GM12891 (cell line): ENCODE data around the gene SLC12A7.

ENCODE experiments used
- DNase-seq: peaks from one replicate; pipeline ENCODE4 v3.0.0; 2011; ENCODE audit warnings: low spot score; ENCODE audit not compliant: insufficient read length
- FAIRE-seq: peaks from 2 replicates; lab custom pipeline; 2011; peaks lifted over from hg19 to GRCh38; lab: Jason Lieb, UNC
- PAX5 ChIP-seq: IDR thresholded peaks from 2 replicates; pipeline ENCODE4 v1.6.1; 2011; ENCODE audit warnings: low read length, moderate library complexity, mild to moderate bottlenecking; ENCODE audit not compliant: insufficient read depth, severe bottlenecking
- POLR2A ChIP-seq: IDR thresholded peaks from 2 replicates; pipeline ENCODE4 v1.6.1; 2011; ENCODE audit warnings: low read depth, low read length, control low read depth
- POLR2AphosphoS5 ChIP-seq: IDR thresholded peaks from 2 replicates; pipeline ENCODE4 v1.6.1; 2011; ENCODE audit warnings: low read depth, low read length, control low read depth
- POU2F2 ChIP-seq: IDR thresholded peaks from 2 replicates; pipeline ENCODE4 v1.6.1; 2011; ENCODE audit warnings: low read depth, mild to moderate bottlenecking, control low read depth, low read length, moderate library complexity
- SPI1 ChIP-seq: IDR thresholded peaks from 2 replicates; pipeline ENCODE4 v1.6.1; 2011; ENCODE audit warnings: low read depth, low read length, control low read depth
- TAF1 ChIP-seq: IDR thresholded peaks from 2 replicates; pipeline ENCODE4 v1.6.1; 2011; ENCODE audit warnings: low read depth, low read length, control low read depth

Gene SLC12A7

DNA sequence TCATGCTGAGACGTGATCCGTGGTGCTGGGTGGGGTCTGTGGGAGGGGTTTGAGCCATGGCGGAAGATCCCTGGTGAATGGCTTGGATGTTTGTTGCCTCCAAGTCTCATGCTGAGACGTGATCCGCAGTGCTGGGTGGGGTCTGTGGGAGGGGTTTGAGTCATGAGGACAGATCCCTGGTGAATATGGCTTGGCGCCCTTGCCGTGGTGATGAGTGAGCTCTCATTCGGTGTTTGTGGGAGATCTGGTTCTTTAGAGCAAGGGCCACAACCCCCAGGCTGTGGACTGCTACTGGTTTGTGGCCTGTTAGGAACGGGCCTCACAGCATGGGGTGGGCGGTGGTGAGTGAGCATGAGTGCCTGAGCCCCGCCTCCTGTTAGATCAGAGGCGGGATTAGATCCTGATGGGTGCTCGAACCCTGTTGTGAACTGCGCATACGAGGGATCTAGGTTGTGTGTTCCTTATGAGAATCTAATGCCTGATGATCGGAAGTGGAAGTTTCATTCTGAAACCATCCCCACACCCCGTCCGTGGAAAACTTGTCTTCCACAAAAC, 72.1 kb downstream of the SLC12A7 start:
- FAIRE-seq = no peak
- no peak for DNase-seq
- no peak for TF ChIP-seq PAX5
- no peak for TF ChIP-seq POLR2AphosphoS5
- no peak for TF ChIP-seq SPI1
- TF ChIP-seq TAF1 = no peak
- no peak for TF ChIP-seq POLR2A
- TF ChIP-seq POU2F2 = no peak

DNA sequence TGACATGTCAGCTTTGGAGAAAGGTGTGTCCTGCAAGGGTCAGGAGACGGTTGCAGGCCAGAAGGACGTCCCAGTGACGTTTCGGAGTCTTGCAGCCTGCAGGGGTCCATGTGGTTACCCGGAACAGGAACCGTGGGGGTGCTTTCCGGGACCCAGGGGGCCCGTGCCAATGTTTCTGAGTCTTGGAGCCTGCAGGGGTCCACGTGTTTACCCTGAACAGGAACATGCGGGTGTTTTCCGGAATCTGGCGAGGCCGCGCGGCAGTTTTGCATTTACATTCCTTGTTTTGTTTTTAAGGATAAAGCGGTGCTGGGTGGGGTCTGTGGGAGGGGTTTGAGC, 72.7 kb downstream of the SLC12A7 start:
- DNase-seq (no peak), FAIRE-seq (no peak)
- no peak for TF ChIP-seq POLR2A
- no peak for TF ChIP-seq PAX5
- no peak for TF ChIP-seq POU2F2
- TF ChIP-seq POLR2AphosphoS5 = no peak
- TF ChIP-seq SPI1 = no peak
- no peak for TF ChIP-seq TAF1

DNA sequence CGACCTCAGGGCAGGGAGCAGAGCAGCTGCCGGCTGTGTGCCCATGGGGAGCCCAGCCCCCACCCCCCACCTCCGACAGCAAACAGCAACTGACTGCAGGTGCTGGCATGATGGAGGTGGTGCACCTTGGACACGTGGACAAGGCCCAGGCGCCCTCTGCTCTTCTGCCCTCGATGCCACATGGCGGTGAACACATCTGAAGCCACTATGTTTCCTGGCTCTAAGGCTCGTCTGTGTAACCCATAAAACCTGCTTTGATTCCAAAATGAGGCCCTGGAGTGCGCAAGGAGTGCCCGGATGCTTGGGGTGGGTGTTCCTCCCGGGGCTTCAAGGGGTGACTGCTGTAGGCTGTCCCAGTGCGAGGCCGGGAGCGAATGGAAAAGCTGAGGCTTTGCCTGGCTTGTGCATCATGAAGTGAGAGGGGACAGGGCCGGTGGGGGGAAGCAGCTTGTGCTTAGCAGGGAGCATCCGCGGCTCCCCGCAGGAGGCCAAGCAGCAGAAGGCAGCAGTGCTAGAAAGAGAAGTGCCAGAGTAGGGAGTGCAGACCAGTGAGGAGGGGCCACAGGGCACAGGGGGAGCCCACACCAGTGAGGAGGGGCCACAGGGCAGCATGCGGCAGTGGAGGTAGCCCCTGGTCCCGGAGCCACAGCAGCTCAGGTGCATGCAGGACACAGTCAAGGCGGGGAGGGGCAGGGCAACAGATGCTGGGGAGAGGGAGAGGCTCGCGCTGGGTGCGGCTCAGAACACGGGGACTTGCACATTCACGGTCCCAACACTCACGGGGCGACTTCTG, 73.2 kb downstream of the SLC12A7 start:
- FAIRE-seq (no peak), DNase-seq (no peak)
- no peak for TF ChIP-seq PAX5
- TF ChIP-seq TAF1 = no peak
- no peak for TF ChIP-seq POLR2A
- TF ChIP-seq POLR2AphosphoS5 = no peak
- no peak for TF ChIP-seq POU2F2
- TF ChIP-seq SPI1 = no peak

DNA sequence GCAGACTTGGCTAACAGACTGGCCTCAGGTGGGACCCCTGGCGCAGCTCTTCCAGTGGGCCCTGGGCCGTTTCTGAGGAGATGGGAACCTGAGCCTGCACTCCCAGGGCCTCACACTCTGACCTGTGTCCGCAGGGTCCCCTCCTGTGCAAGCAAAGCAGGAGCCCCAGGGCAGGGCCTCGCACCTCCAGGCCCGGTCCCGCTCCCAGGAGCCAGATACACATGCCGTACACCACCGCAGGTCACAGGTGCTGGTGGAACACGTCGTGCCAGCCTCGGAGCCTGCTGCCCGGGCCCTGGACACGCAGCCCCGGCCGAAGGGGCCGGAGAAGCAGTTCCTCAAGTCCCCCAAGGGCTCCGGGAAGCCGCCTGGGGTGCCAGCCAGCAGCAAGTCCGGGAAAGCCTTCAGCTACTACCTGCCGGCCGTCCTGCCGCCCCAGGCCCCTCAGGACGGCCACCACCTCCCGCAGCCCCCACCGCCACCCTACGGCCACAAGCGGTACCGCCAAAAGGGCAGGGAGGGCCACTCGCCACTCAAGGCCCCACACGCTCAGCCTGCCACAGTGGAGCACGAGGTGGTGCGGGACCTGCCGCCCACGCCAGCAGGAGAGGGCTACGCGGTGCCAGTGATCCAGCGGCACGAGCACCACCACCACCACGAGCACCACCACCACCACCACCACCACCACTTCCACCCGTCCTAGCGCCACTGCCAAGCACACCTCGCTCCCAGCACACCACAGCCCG, 74.0 kb downstream of the SLC12A7 start:
- no peak for FAIRE-seq
- TF ChIP-seq TAF1 = no peak
- no peak for TF ChIP-seq POLR2AphosphoS5
- TF ChIP-seq SPI1 = no peak
- no peak for TF ChIP-seq POU2F2
- TF ChIP-seq POLR2A = no peak
- no peak for TF ChIP-seq PAX5
- no peak for DNase-seq

DNA sequence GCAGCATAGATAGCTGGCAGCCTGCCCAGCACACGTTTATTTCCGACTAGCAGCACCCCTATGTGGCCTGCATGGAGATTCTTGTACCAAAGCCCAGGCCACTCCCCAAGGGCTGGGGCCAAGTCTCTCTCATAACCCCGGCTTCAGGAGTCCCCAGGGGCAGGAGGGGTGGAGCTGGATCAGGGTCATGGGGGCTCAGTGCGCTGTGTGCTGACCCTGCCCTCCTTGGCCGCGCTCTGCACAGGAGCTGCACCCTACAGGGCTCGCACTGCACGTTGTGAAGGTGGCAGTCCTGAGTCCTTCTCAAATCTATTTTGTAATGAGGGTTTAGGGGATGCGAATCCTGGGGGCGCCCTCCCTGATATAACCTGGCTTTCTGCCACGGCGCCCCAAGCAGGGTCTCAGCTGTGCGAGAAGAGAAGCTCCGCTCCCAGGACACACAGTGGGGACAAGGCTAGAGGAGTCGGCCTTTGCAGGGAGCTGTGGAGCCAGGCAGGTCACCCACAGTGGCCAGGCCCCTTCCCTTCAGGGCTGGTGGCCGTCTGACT, 74.7 kb downstream of the SLC12A7 start:
- TF ChIP-seq POLR2AphosphoS5 = no peak
- no peak for TF ChIP-seq POLR2A
- DNase-seq = no peak

DNA sequence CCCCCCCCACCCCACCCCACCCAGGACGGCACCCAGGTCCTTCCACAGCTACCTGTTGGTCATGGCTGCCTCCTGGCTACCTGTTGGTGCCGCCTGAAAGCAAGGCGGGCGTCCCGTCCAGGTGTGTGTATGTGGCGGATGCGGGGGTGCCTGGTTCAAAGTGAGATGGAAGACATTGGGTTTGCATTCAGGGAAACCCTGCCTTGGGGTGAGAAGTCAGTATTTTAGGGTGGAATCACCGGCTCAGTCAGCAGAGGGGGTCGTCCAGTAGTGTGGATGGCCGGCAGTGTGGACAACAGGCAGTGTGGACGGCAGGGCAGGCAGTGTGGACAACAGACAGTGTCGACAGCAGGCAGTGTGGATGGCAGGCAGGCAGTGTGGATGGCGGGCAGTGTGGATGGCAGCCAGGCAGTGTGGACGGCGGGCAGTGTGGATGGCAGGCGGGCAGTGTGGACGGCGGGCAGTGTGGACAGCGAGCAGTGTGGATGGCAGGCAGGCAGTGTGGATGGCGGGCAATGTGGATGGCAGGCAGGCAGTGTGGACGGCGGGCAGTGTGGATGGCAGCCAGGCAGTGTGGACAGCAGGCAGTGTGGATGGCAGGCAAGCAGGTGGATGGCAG, 75.2 kb downstream of the SLC12A7 start:
- DNase-seq (no peak), FAIRE-seq (no peak)
- TF ChIP-seq TAF1 = no peak
- no peak for TF ChIP-seq POLR2AphosphoS5
- TF ChIP-seq POU2F2 = no peak

More for the DNA sequence above, 74.7 kb downstream of the SLC12A7 start:
- FAIRE-seq = no peak

DNA sequence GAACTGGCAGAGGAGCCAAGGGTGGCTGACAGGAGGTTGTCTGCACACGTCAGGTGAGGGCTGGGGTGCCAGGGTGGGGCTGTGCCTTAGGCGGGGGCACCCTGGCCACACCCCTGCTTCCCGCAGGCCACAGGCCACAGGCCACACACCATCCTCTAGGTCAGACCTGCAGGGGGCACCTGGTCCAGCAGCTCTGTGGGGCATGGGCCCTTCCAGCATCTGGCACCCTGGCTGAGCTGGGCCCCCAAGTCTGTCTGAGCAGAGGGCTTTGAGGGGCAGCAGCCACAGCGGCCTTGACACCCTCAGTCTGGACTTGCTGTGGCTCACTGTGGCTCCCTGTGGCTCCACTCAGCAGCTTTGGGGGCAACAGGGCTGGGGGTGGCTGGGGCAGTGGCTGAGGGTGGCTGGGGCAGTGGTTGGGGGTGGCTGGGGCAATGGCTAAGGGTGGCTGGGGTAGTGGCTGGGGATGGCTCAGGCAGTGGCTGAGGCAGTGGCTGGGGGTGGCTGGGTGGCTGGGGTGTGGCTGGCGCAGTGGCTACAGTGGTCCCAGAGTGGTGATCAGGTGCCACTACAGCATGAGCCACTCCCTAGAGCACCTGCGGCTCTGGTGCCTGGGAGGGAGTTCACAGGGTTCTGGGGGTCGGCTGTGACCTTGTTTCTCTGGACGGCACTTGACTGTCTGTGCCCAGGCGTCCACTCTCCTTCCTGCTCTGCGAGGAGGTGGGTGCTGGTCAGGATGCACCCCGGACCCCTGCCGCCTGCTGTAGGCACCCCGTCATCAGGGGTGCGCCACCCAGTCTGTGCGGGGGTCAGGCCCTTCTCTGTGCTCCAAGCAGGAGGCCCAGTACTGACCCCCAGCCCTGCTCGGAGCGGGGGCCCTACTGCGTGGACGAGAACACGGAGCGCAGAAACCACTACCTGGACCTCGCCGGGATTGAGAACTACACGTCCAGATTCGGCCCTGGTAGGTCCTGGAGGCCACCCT, 76.2 kb downstream of the SLC12A7 start:
- no peak for TF ChIP-seq POLR2AphosphoS5
- TF ChIP-seq POLR2A = no peak
- TF ChIP-seq TAF1 = no peak
- no peak for TF ChIP-seq PAX5
- TF ChIP-seq POU2F2 = no peak
- no peak for TF ChIP-seq SPI1
- DNase-seq = no peak
- no peak for FAIRE-seq

DNA sequence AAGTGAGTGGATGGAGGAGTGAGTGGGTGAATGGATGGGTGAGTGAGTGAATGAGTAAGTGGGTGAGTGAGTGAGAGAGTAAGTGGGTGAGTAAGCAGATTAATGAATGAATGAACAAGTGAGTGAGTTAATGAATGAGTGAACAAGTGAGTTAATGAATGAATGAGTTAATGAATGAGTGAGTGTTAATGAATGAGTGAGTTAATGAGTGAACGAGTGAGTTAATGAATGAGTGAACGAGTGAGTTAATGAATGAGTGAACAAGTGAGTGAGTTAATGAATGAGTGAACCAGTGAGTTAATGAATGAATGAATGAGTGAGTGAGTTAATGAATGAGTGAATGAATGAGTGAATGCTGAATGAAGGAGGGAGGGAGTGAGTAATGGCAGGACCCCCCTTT, 76.9 kb downstream of the SLC12A7 start:
- DNase-seq (no peak), FAIRE-seq (peak; percentile 9)
- TF ChIP-seq TAF1 (no peak), POU2F2 (no peak), PAX5 (no peak), POLR2AphosphoS5 (no peak), POLR2A (no peak), SPI1 (no peak)

DNA sequence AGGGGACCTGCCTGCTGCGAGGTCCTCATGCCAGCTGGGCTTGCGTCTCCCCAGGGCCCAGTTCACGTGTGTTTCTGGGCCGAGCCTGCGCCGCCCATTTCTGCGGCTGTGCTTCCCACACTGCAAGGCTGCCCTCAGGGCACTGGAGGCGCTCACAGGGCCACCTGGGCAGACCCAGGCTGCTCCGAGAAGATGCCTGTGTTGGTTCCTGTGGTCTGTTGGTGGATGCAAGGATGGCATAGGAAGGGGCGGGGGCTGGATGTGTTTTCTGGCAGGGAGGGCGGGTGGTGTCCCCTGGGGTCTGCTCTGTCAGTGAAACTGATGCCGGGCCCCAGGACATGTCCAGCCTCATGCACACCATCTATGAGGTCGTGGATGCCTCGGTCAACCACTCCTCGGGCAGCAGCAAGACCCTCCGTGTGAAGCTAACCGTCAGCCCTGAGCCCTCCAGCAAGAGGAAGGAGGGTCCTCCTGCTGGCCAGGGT, 77.4 kb downstream of the SLC12A7 start:
- DNase-seq (no peak), FAIRE-seq (no peak)

More for the DNA sequence above, 77.4 kb downstream of the SLC12A7 start:
- no peak for TF ChIP-seq POLR2A
- no peak for TF ChIP-seq SPI1
- TF ChIP-seq POLR2AphosphoS5 = no peak
- TF ChIP-seq PAX5 = no peak
- no peak for TF ChIP-seq POU2F2
- no peak for TF ChIP-seq TAF1
